AG04450 (cell line): ENCODE results near the gene GJB4. TPM values are rescaled to one million over a fixed set of nuclear protein-coding genes. Genes with fewer than 3 reads are reported as not detected.

Source experiments
- CTCF ChIA-PET: fragments of 300-600, 350-600 bp; formaldehyde crosslinking; extraction: SDS; loops from one replicate; lab custom pipeline; 2022; ENCODE audit warnings: antibody characterized with exemption, inconsistent platforms; lab: Charles Lee
- POLR2A ChIA-PET: fragments of 350-600 bp; formaldehyde crosslinking; extraction: SDS; loops from one replicate; lab custom pipeline; 2021; ENCODE audit warnings: antibody characterized with exemption, inconsistent platforms; lab: Yijun Ruan, JAX
- DNase-seq: peaks from one replicate; pipeline ENCODE4 v3.0.0-alpha.2; 2011; ENCODE audit warnings: low read depth, low spot score
- H3K27ac ChIP-seq: one replicate; pipeline ENCODE4 v1.5.1; 2012; ENCODE audit warnings: low read depth, low read length, control low read depth
- H3K27me3 ChIP-seq: one replicate; pipeline ENCODE4 v1.6.0; 2012; ENCODE audit warnings: low read length; ENCODE audit not compliant: control insufficient read depth, insufficient read depth
- H3K4me3 ChIP-seq: 2 replicates; pipeline ENCODE4 v1.5.1; 2011; ENCODE audit warnings: mild to moderate bottlenecking, low read depth, low read length, control low read depth
- H3K9me3 ChIP-seq: 2 replicates; pipeline ENCODE4 v1.5.1; 2012; ENCODE audit warnings: low read length; ENCODE audit not compliant: control insufficient read depth, insufficient read depth
- CTCF ChIP-seq: IDR thresholded peaks from 2 replicates; pipeline ENCODE4 v1.5.1; 2011; ENCODE audit warnings: low read depth, low read length, control low read depth, inconsistent platforms
- polyA plus RNA-seq: library from polyadenylated mRNA; depleted of rRNA; stranded (reverse); fragments of >200 nt; gene quantifications from 2 replicates; pipeline ENCODE4 v1.2.3, GENCODE V29; 2011

Gene GJB4
- polyA plus RNA-seq, 1 experiment: not detected

GRCh38 chr1:34713443-34713842, 46.1 kb upstream of the GJB4 start:
- TF ChIP-seq CTCF: no peak
- H3K9me3 ChIP-seq: no peaks in the 10 kb centered on the region
- no peaks in the 10 kb centered on the region for H3K27me3 ChIP-seq
- ChIA-PET POLR2A (no interaction called here), CTCF (no interaction called here)
- no peak overlapping the region for H3K27ac ChIP-seq
- DNase-seq: no peak
- no peak overlapping the region for H3K4me3 ChIP-seq

GRCh38 chr1:34714386-34714785, 45.2 kb upstream of the GJB4 start:
- Histone ChIP-seq H3K27ac (no peak overlapping the region), H3K4me3 (no peak overlapping the region), H3K9me3 (no peaks in the 10 kb centered on the region), H3K27me3 (no peaks in the 10 kb centered on the region)
- POLR2A ChIA-PET: no interaction called here
- CTCF ChIA-PET: no interaction called here
- no peak for DNase-seq
- TF ChIP-seq CTCF: no peak

- ChIA-PET POLR2A (no interaction called here), CTCF (no interaction called here)
- Histone ChIP-seq H3K27me3 (no peaks in the 10 kb centered on the region), H3K27ac (no peak overlapping the region), H3K9me3 (no peaks in the 10 kb centered on the region), H3K4me3 (no peak overlapping the region)
- no peak for DNase-seq
- no peak for TF ChIP-seq CTCF
Observed at GRCh38 chr1:34715139-34715538, 44.4 kb upstream of the GJB4 start.

- Histone ChIP-seq H3K27me3 (no peaks in the 10 kb centered on the region), H3K9me3 (no peaks in the 10 kb centered on the region), H3K4me3 (no peak overlapping the region), H3K27ac (no peak overlapping the region)
- CTCF ChIA-PET: interaction anchor here (1.0 kb wide), 1 partner anchor 13 kb away, joined by 3 read pairs; no protein-coding TSS in a partner anchor
- DNase-seq: no peak
- no peak for TF ChIP-seq CTCF
- POLR2A ChIA-PET: no interaction called here
Observed at GRCh38 chr1:34721241-34721640, 38.3 kb upstream of the GJB4 start.

- Histone ChIP-seq H3K27me3 (no peaks in the 10 kb centered on the region), H3K27ac (no peak overlapping the region), H3K9me3 (no peaks in the 10 kb centered on the region), H3K4me3 (no peak overlapping the region)
- ChIA-PET CTCF (interaction anchor here (1.0 kb wide), 1 partner anchor 13 kb away, joined by 3 read pairs; no protein-coding TSS in a partner anchor), POLR2A (no interaction called here)
- no peak for TF ChIP-seq CTCF
- no peak for DNase-seq
Observed at GRCh38 chr1:34721646-34722355, 37.7 kb upstream of the GJB4 start.
